Fibroblast of the aortic adventitia (primary cell): ENCODE data around the gene HERPUD1. TPM values are rescaled to one million over a fixed set of nuclear protein-coding genes. Genes with fewer than 3 reads are reported as not detected.

Experiments
- DNase-seq: peaks from one replicate; pipeline ENCODE4 v3.0.0-alpha.2; 2010; ENCODE audit warnings: low read depth
- H3K4me3 ChIP-seq: 2 replicates; pipeline ENCODE4 v1.5.1; 2011; ENCODE audit warnings: low read depth, mild to moderate bottlenecking, control low read depth, low read length, moderate library complexity
- total RNA-seq: library from RNA; depleted of rRNA; stranded (reverse); fragments of >200 nt; gene quantifications from 2 replicates; pipeline ENCODE4 v1.2.3, GENCODE V29; 2012; ENCODE audit warnings: low replicate concordance
- TF ChIP-seq, protein P1 (sequence below): IDR thresholded peaks from 2 replicates; pipeline ENCODE4 v1.5.1; 2011; ENCODE audit warnings: mild to moderate bottlenecking, low read length, control low read depth, inconsistent platforms; ENCODE audit not compliant: insufficient read depth

The HERPUD1 gene
- total RNA-seq, 1 donor: 151 TPM

DNA sequence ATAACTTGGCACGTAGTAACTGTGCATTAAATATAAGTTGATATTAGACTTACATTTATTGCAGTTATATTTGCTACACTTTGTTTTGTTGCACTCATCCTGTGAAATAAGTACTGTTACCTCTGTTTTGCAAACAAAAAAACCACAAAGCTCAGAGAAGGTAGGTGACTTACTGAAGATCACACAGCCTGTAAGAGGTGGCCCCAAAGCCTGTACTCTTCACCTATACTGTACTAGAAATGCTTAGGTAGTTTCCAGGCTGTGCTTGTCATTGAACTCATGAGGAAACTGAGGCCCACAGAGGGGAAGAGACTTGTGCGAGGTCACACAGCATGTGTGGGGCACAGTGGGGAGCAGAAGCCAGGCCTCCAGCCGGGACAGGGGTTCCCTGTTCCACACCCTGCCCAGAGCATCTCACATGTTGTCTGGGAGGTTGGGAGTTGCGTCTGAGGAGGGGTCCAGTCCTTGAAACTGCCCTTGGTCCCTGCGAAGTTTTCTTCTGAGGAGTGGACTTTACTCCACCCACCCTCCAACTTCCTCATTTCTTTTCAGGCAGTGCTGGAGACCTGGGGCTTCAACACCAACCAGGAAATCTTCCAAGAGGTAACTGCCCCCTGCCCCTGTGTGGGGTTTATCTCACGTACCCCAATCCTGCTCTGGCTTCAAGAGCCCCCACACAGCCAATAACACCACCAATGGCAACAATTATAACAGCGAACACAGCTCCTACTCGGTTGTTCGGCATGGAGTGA, 42.8 kb downstream of the HERPUD1 start:
- no peak for DNase-seq
- TF ChIP-seq, protein P1, sequence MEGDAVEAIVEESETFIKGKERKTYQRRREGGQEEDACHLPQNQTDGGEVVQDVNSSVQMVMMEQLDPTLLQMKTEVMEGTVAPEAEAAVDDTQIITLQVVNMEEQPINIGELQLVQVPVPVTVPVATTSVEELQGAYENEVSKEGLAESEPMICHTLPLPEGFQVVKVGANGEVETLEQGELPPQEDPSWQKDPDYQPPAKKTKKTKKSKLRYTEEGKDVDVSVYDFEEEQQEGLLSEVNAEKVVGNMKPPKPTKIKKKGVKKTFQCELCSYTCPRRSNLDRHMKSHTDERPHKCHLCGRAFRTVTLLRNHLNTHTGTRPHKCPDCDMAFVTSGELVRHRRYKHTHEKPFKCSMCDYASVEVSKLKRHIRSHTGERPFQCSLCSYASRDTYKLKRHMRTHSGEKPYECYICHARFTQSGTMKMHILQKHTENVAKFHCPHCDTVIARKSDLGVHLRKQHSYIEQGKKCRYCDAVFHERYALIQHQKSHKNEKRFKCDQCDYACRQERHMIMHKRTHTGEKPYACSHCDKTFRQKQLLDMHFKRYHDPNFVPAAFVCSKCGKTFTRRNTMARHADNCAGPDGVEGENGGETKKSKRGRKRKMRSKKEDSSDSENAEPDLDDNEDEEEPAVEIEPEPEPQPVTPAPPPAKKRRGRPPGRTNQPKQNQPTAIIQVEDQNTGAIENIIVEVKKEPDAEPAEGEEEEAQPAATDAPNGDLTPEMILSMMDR: no peak
- H3K4me3 ChIP-seq: no peak overlapping the region

DNA sequence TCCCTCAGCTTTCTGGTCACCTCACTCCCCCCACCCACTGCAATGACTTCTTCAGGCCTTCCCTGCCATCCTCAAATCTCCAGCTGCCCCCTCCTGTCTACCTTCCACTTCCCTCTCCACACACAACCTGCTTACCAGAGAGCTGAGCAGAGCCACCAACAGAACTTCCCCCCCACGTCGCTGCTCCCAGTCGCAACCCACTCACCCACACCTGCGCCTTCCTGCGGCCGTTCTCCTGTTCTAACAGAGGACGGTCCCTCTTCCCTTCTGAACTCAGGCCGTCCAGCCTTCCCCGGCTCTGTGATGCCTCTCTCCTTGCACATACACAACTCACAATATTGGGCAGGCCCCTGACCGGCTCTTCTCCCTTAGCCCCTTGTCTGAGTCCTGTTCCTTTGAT, 43.8 kb downstream of the HERPUD1 start:
- no peak for DNase-seq
- H3K4me3 ChIP-seq: no peak overlapping the region
- TF ChIP-seq, protein P1: no peak

DNA sequence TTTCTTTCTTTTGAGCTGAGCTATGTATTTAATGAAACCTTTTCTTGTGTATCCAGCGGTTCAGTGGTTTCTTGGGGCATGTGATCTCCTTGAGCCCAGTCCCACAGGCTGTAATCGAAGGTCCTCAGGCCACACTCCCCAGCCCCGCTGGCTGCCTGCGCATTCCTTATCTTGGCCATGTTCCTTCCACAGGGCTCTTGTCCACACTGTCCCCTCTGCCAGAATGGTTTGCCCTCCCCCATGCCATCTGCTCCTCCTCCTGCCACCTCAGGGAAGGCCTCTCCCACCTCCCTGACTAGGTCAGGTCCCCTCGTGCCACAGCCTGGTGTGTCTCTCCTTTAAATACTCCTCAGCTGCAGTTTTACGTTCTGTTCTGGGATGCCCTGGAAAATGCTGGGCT, 45.3 kb downstream of the HERPUD1 start:
- no peak for DNase-seq
- no peak overlapping the region for H3K4me3 ChIP-seq
- TF ChIP-seq, protein P1: no peak

DNA sequence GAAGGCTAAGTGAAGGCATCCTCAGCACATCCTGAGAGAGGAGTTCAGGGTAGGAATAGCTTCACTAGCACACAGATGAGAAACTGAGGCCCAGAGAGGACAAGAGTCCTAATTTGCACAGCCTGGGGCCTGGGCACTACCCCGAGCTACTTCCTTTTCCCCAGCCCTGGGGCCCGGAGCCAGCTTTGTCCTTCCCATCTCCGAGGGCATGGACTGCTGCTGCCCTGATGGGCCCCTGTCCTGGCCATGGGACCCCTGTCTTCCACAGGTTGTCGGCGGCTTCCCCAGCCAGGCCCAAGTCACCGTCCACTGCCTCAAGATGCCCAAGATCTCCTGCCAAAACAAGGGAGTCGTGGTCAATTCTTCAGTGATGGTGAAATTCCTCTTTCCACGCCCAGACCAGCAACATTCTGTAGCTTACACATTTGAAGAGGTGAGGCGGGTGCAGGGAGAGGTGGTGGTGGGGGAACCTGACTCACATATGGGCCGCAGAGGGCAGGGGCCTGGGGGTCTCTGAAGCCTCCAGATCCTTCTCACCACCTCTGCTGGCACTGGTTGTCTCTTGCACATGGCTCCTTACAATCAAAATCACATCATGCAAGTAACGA, 46.0 kb downstream of the HERPUD1 start:
- H3K4me3 ChIP-seq: no peak overlapping the region
- TF ChIP-seq, protein P1: no peak
- no peak for DNase-seq

DNA sequence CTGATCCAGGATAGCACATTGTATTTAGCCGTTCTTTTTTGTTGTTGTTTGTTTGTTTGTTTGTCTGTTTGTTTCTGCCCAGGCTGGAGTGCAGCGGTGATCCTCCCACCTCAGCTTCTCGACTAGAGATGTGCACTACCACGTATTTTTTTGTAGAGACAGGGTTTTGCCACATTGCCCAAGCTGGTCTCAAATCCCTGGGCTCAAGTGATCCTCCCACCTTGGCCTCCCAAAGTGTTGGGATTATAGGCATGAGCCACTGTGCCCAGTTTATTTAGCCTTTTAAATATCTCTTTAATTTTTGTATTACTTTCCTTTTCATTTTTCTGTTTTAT, 48.2 kb downstream of the HERPUD1 start:
- no peak for DNase-seq
- TF ChIP-seq, protein P1: no peak
- H3K4me3 ChIP-seq: no peak overlapping the region

DNA sequence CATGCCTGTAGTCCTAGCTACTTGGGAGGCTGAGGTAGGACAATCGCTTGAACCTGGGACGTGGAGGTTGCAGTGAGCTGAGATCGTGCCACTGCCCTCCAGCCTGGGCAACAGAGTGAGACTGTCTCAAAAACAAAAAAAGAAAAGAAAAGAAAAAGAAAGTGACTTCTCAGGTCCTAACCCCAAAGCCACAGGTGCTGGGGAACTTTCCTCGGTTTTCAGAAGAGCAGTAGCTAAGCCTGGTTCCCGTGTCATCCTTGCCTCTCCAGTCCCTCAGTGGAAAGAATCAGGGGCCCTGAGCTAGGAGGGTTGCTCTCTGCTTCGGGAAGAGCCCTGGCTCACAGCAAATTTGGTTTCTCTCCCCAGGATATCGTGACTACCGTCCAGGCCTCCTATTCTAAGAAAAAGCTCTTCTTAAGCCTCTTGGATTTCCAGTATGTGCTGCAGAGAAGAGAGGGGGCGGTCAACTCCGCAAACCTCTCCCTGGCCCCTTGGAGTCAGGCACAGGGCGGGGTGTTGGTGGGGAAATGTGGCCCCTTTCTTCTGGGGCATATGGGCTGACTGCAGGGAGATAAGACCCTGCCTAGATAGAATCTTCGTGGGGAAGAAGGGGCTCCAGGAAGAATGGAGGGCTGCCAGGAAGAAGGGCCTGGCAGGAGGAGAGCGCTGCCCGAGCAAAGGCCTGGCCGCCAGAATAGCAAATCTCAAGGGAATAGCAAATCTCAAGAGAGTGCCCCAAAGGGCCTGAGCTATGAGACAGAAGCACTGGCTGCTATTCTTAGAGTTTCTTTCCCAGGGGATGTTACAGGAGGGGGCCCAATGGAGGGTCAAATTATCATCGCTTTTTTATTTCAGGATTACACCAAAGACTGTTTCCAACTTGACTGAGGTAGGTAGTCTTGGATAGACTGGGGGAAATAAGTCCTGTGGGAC, 49.1 kb downstream of the HERPUD1 start:
- TF ChIP-seq, protein P1: no peak
- H3K4me3 ChIP-seq: no peak overlapping the region
- no peak for DNase-seq
